NB4 (cell line): ENCODE measurements around the gene REC114.

Experiments
- DNase-seq: peaks from one replicate; pipeline ENCODE4 v3.0.0; 2010; ENCODE audit warnings: low read depth
- H3K4me3 ChIP-seq: one replicate; pipeline ENCODE4 v1.5.1; 2011; ENCODE audit warnings: mild to moderate bottlenecking, low read depth, low read length, moderate library complexity
- CTCF ChIP-seq: IDR thresholded peaks from one replicate; pipeline ENCODE4 v1.5.1; 2012; ENCODE audit warnings: low read depth, low read length
- MAX ChIP-seq: IDR thresholded peaks from 2 replicates; pipeline ENCODE4 v1.6.1; 2011; ENCODE audit warnings: low read depth, low read length
- MYC ChIP-seq: IDR thresholded peaks from 2 replicates; pipeline ENCODE4 v1.6.1; 2011; ENCODE audit warnings: low read depth, low read length
- POLR2A ChIP-seq: IDR thresholded peaks from 2 replicates; pipeline ENCODE4 v1.6.1; 2011; ENCODE audit warnings: mild to moderate bottlenecking; ENCODE audit not compliant: insufficient read length; ENCODE audit errors: extremely low read depth

REC114 gene

GRCh38 chr15:73527598-73527997 is 84.6 kb downstream of the REC114 start:
- no peak overlapping the region for H3K4me3 ChIP-seq
- no peak for DNase-seq
- TF ChIP-seq POLR2A: no peak
- TF ChIP-seq CTCF: no peak
- TF ChIP-seq MYC: no peak
- no peak for TF ChIP-seq MAX

- H3K4me3 ChIP-seq: no peak overlapping the region
These were observed 87.7 kb downstream of the REC114 start for GRCh38 chr15:73530649-73531048.

DNA sequence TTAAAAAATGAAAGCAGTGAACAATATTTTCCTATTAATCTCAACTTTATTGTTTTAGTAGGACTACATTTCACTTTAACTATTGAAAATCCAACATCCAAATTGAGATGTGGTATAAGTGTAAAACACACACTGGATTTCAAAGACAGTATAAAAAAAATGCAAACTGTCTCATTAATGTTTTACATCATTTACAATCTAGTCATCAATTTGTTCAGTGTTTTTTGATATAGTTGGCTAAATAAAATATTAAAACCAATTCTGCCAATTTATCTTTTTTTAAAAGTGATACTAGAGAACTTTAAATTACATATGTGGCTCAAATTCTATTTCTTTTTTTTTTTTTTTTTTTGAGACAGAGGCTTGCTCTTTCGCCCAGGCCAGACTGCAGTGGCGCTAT is 95.2 kb downstream of the REC114 start:
- TF ChIP-seq MAX (no peak), MYC (no peak), POLR2A (no peak), CTCF (no peak)
- DNase-seq: no peak
- no peak overlapping the region for H3K4me3 ChIP-seq

More at GRCh38 chr15:73530649-73531048, 87.7 kb downstream of the REC114 start:
- TF ChIP-seq MAX (no peak), POLR2A (no peak), CTCF (no peak), MYC (no peak)
- no peak for DNase-seq

DNA sequence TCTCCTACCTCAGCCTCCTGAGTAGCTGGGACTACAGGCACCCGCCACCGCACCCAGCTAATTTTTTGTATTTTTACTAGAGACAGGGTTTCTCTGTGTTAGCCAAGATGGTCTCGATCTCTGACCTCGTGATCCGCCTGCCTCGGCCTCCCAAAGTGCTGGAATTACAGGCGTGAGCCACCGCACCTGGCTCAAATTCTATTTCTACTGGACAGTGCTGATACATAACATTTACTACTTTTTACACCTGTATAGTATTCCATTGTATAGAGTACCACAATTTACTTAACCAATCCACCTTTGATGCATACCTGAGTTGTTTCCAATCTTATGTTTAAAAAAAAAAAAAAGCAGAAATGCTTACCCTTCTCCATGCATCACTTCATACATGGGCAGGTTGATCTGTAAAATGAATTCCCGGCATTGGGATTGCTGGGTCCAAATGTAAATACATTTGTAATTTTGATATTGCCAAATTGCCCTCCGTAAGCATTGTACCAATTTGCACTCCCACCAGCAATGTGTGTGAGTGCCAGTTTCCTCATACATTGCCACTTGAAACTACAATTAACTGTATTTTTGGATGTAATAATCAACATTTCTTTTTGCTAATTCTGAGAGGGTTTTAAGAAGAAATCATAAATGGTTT is 95.7 kb downstream of the REC114 start:
- H3K4me3 ChIP-seq: no peak overlapping the region
- TF ChIP-seq POLR2A (no peak), MAX (no peak), CTCF (no peak), MYC (no peak)
- DNase-seq: no peak

DNA sequence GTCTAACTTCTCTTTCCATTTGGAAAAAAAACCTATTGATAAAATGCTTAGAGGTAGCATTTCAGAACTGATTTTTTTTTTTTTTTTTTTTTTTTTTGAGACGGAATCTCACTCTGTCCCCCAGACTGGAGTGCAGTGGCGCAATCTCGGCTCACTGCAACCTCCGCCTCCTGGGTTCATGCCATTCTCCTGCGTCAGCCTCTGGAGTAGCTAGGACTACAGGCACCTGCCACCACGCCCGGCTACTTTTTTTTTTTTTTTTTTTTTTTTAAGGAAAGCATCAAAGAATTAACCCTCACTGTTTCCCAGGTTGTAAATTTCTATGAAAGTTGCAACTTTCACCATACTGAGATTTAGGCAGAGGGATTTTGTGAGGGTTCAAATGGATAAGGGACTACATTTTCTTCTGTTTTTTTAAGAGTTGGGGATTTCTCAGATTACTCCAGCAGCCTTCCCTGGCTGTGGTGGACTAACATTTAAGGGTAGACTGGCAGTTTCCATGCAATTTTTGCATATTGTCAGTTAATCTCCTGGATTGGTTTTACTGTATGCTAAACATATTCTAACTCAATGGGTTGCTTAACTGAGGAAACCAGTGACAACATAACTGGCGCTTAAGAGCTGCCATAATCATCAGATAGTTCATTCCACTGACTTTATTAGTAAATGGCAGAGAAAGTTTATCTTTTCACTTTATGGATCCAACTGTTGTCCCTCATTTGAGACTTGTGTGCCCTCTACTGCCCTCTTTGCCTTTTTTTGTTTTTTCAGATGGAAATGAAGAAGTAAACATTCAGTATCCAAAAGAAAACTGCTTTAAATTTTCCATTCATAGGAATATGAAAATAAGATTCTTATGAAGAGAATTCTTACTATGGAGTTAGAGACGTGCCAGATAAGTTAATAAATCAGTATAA is 96.5 kb downstream of the REC114 start:
- TF ChIP-seq MYC: no peak
- no peak for TF ChIP-seq POLR2A
- no peak for TF ChIP-seq CTCF
- no peak for TF ChIP-seq MAX
- DNase-seq: no peak
- no peak overlapping the region for H3K4me3 ChIP-seq
